Measurements from ENCODE around the gene TUBB8B.
"Not testable (repeated sequence)": the region's sequence is repeated elsewhere in the genome, so short reads cannot be mapped to it uniquely, and the experiment has no call there.

- TF ChIP-seq CTCF, POLR2AphosphoS5, EP300 (IDR thresholded peaks at IDR 0.05): not testable (repeated sequence)
Observed at GRCh38 chr18:91561-91960, 42.1 kb upstream of the TUBB8B start.

Data from sigmoid colon (tissue), 4 donors.